Coronary artery (tissue), 2 donors: ENCODE data around the gene AADACL3.
"Not testable (repeated sequence)": the region's sequence is repeated elsewhere in the genome, so short reads cannot be mapped to it uniquely, and the experiment has no call there.

ENCODE experiments used
- DNase-seq: peaks from one replicate; pipeline ENCODE4 v3.0.0-alpha.2; 2017; ENCODE audit warnings: low spot score
- H3K27ac ChIP-seq, 2 donors: fragments of 200-600 bp; sonication (generic); one replicate each; pipeline ENCODE4 v1.5.1; 2016 to 2019
- H3K4me3 ChIP-seq: fragments of 200-600 bp; sonication (generic); 2 replicates; pipeline ENCODE4 v1.5.1; 2016; ENCODE audit warnings: mild to moderate bottlenecking, moderate library complexity
- TF ChIP-seq, protein P1 (sequence below): fragments of 200-600 bp; sonication (generic); IDR thresholded peaks from one replicate; pipeline ENCODE4 v1.5.1; 2019; ENCODE audit warnings: antibody characterized with exemption

Gene AADACL3

DNA sequence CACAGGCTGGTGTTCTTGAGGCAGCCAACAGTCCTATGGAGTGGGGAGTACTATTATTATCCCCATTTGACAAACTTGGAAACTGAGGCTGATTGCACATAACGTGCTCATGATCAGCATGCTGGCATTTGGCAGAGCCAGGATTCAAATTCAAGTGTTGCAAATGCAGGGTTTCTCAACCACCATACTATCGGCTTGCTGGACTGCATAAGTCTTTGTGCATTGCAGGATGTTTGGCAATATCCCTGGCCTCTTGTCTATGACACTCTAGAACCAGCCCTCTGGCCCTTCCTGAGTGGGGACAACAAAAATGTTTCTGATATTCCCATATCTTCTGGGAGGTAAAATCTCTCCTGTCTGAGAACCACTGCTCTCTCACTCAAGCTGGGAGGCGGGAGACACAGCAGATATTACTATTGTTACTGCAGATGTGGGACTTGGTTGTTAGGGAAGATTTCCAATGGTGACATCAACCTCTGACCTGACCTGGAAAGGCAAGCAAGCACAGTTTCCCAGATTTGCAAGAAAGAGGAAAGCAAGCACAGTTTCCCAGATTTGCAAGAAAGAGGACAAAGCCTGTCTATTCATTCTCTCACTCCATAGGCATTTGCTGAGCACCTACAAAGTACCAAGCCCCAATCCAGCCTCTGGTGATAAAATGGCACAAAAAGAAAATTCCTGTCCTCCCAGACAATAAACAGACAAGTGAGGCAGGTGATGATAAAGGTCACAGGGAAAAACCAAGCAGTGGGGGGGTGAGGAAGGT lies 1.0 kb upstream of the AADACL3 start:
- Histone ChIP-seq H3K4me3 (no peak overlapping the region), H3K27ac (no peak overlapping the region)
- TF ChIP-seq, protein P1, sequence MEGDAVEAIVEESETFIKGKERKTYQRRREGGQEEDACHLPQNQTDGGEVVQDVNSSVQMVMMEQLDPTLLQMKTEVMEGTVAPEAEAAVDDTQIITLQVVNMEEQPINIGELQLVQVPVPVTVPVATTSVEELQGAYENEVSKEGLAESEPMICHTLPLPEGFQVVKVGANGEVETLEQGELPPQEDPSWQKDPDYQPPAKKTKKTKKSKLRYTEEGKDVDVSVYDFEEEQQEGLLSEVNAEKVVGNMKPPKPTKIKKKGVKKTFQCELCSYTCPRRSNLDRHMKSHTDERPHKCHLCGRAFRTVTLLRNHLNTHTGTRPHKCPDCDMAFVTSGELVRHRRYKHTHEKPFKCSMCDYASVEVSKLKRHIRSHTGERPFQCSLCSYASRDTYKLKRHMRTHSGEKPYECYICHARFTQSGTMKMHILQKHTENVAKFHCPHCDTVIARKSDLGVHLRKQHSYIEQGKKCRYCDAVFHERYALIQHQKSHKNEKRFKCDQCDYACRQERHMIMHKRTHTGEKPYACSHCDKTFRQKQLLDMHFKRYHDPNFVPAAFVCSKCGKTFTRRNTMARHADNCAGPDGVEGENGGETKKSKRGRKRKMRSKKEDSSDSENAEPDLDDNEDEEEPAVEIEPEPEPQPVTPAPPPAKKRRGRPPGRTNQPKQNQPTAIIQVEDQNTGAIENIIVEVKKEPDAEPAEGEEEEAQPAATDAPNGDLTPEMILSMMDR = no peak
- no peak for DNase-seq

DNA sequence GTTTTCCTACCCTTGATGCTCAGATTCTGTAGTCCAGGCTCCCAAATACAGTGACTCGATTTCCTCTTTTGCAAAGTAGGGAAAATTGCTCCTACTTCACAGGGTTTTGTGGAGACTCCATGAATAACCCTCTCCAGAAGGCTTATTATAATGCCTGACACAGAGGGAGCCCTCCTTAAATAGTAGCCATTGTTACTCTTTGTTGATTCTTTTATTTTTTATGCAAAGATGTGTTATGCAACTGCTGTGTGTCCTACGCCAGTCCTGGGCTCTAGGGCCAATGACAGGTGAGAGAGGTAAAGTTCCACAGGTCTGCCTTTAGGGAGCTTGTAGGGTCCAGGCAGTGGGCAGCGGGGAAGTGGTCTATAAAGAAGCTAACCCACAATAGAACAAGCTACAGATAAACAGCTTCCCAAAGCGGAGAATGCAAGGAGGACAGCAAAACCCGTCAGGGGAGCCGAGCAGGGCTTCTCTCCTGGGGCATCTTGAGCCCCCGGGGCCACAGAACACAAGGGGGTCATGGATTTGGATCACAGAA lies 1.5 kb downstream of the AADACL3 start:
- Histone ChIP-seq H3K27ac (no peak overlapping the region), H3K4me3 (no peak overlapping the region)
- TF ChIP-seq, protein P1 = no peak
- no peak for DNase-seq

DNA sequence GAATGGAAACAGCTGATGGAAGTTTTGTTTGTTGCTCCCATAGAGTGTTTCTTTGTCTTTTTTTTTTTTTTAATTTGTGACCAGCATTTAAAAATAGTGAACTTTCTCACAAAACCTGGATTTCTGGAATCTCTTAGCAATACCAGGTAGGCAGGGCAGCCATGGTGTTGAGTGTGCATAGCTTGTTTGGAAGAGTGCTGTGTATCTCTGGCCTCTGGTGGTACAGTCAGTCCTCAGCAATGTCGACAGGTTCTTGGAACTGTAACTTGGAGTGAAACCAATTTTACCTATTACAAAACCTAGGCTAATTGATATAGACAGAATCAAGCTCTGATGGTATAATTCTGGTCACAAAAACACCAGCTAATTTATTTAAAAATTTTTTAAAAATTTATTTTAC lies 6.7 kb downstream of the AADACL3 start:
- TF ChIP-seq, protein P1 = no peak
- no peak overlapping the region for H3K27ac ChIP-seq
- no peak overlapping the region for H3K4me3 ChIP-seq
- DNase-seq = no peak

DNA sequence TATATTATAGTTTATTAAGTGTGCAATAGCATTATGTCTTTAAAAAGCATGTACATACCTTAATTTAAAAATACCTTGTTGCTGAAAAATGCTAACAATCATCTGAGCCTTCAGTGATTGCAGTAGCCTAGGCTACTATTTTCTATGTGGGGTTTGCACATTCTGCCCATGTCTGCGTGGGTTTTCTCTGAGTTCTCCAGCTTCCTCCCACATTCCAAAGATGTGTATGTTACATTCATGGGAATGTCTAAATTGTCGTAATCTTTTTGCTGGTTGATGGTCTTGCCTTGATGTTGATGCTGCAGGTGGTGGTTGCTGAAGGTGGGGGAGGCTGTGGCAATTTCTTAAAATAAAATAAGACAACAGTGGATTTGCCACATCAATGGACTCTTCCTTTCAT lies 12.5 kb downstream of the AADACL3 start:
- Histone ChIP-seq H3K27ac (no peak overlapping the region), H3K4me3 (no peak overlapping the region)
- TF ChIP-seq, protein P1 = no peak
- no peak for DNase-seq

GRCh38 chr1:12730156-12730555 lies 14.2 kb downstream of the AADACL3 start:
- Histone ChIP-seq H3K27ac (no peak overlapping the region), H3K4me3 (no peak overlapping the region)
- TF ChIP-seq, protein P1 = no peak
- no peak for DNase-seq

DNA sequence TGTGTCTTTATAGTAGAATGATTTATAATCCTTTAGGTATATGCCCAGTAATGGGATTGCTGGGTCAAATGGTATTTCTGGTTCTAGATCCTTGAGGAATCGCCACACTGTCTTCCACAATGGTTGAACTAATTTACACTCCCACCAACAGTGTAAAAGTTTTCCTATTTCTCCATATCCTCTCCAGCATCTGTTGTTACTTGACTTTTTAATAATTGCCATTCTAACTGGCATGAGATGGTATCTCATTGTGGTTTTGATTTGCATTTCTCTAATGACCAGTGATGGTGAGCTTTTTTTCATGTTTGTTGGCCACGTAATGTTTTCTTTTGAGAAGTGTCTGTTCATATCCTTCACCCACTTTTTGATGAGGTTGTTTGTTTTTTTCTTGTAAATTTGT lies 15.2 kb downstream of the AADACL3 start:
- not testable (repeated sequence) for H3K4me3 ChIP-seq, DNase-seq, H3K27ac ChIP-seq

GRCh38 chr1:12734651-12735050 lies 18.7 kb downstream of the AADACL3 start:
- Histone ChIP-seq H3K27ac (no peak overlapping the region), H3K4me3 (no peak overlapping the region)
- TF ChIP-seq, protein P1 = no peak
- DNase-seq = no peak
